OCI-LY1 (cell line): ENCODE results near the gene LPCAT2.

ENCODE experiments used
- H2AFZ ChIP-seq: fragments of 200-600 bp; sonication (generic), shearing (Covaris generic); 2 replicates; pipeline ENCODE4 v1.6.0; 2014; ENCODE audit warnings: antibody characterized with exemption, mild to moderate bottlenecking, low read length
- H3F3A ChIP-seq: fragments of 200-600 bp; sonication (generic), shearing (Covaris generic); 2 replicates; pipeline ENCODE4 v1.6.0; 2014; ENCODE audit warnings: mild to moderate bottlenecking, antibody characterized with exemption, low read length, moderate library complexity; ENCODE audit not compliant: insufficient read depth
- H3K27ac ChIP-seq: fragments of 200-600 bp; sonication (generic); 2 replicates; pipeline ENCODE4 v1.5.1; 2014; ENCODE audit warnings: low read length, mixed run types, mild to moderate bottlenecking, low read depth; ENCODE audit not compliant: poor library complexity, severe bottlenecking
- H3K27me3 ChIP-seq: fragments of 200-600 bp; sonication (generic); 2 replicates; pipeline ENCODE4 v1.6.0; 2014; ENCODE audit warnings: antibody characterized with exemption, mild to moderate bottlenecking, low read length, moderate library complexity; ENCODE audit not compliant: insufficient read depth
- H3K36me3 ChIP-seq: fragments of 200-600 bp; sonication (generic); 2 replicates; pipeline ENCODE4 v1.6.1; 2014; ENCODE audit warnings: mild to moderate bottlenecking, antibody characterized with exemption, low read length, moderate library complexity, mixed read lengths; ENCODE audit not compliant: insufficient read depth
- H3K4me1 ChIP-seq: fragments of 200-600 bp; sonication (generic); 2 replicates; pipeline ENCODE4 v1.5.1; 2014; ENCODE audit warnings: mild to moderate bottlenecking, low read length, moderate library complexity; ENCODE audit not compliant: insufficient read depth, severe bottlenecking
- H3K4me2 ChIP-seq: fragments of 200-600 bp; sonication (generic), shearing (Covaris generic); 2 replicates; pipeline ENCODE4 v1.6.1; 2014; ENCODE audit warnings: low read length
- H3K4me3 ChIP-seq: fragments of 200-600 bp; sonication (generic); 2 replicates; pipeline ENCODE4 v1.5.1; 2014; ENCODE audit warnings: low read length, low read depth, mild to moderate bottlenecking, mixed read lengths; ENCODE audit not compliant: poor library complexity, severe bottlenecking
- H3K79me2 ChIP-seq: fragments of 200-600 bp; shearing (Covaris generic); 2 replicates; pipeline ENCODE4 v1.6.1; 2016; ENCODE audit warnings: mixed run types, low read length, mixed read lengths; ENCODE audit not compliant: insufficient read depth
- H3K9ac ChIP-seq: fragments of 200-600 bp; sonication (generic), shearing (Covaris generic); 2 replicates; pipeline ENCODE4 v1.6.1; 2014; ENCODE audit warnings: mild to moderate bottlenecking, low read length, mixed read lengths
- H3K9me2 ChIP-seq: fragments of 200-600 bp; sonication (generic), shearing (Covaris generic); 2 replicates; pipeline ENCODE4 v1.6.1; 2014; ENCODE audit warnings: low read depth, mild to moderate bottlenecking, low read length, mixed read lengths
- H3K9me3 ChIP-seq: fragments of 200-600 bp; shearing (Covaris generic); 2 replicates; pipeline ENCODE4 v1.6.1; 2014; ENCODE audit warnings: low read length, mixed read lengths
- H4K20me1 ChIP-seq: fragments of 200-600 bp; sonication (generic), shearing (Covaris generic); 2 replicates; pipeline ENCODE4 v1.6.0; 2016; ENCODE audit warnings: mild to moderate bottlenecking, low read length; ENCODE audit not compliant: insufficient read depth
- CTCF ChIP-seq: fragments of 200-600 bp; sonication (generic), shearing (Covaris generic); IDR thresholded peaks from 2 replicates; pipeline ENCODE4 v1.5.1; 2017; ENCODE audit warnings: mild to moderate bottlenecking, antibody characterized with exemption, low read length, moderate library complexity, mixed read lengths
- EZH2 ChIP-seq: fragments of 200-600 bp; sonication (generic), shearing (Covaris generic); IDR thresholded peaks from 2 replicates; pipeline ENCODE4 v1.8.0; 2017; ENCODE audit warnings: borderline replicate concordance, mixed run types, mild to moderate bottlenecking, antibody characterized with exemption, low read length, moderate library complexity, mixed read lengths

Gene LPCAT2

GRCh38 chr16:55563797-55564196 is 54.9 kb downstream of the LPCAT2 start:
- H3K9me3 ChIP-seq = no peaks in the 10 kb centered on the region

DNA sequence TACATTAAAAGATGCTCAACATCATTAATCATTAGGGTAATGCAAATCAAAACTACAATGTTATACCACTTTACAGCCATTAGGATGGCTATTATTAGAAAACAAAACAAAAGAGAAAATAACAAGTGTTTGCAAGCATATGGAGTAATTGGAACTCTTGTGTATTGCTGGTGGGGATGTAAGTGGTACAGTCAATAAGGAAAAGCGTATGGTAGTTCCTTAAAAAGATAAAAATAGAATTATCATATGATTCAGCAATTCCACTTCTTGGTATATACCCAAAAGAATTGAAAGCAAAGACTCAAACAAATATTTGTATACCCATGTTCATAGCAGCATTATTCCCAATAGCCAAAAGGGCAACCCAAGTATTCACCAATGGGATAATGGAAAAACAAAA is 56.2 kb downstream of the LPCAT2 start:
- Histone ChIP-seq H3K9me2 (no peaks in the 10 kb centered on the region), H2AFZ (no peak overlapping the region), H3K79me2 (no peaks in the 10 kb centered on the region), H3F3A (no peaks in the 10 kb centered on the region), H3K4me2 (no peak overlapping the region), H3K27me3 (no peaks in the 10 kb centered on the region), H3K4me1 (no peaks in the 10 kb centered on the region), H3K27ac (no peak overlapping the region), H3K4me3 (no peak overlapping the region), H3K9ac (no peak overlapping the region), H3K36me3 (no peaks in the 10 kb centered on the region), H3K9me3 (no peaks in the 10 kb centered on the region), H4K20me1 (no peaks in the 10 kb centered on the region)
- TF ChIP-seq EZH2 (no peak), CTCF (no peak)

More at GRCh38 chr16:55563797-55564196, 54.9 kb downstream of the LPCAT2 start:
- no peak overlapping the region for H3K4me3 ChIP-seq
- no peak overlapping the region for H3K9ac ChIP-seq
- H3K9me2 ChIP-seq = no peaks in the 10 kb centered on the region
- TF ChIP-seq EZH2 (no peak), CTCF (no peak)
- H3K4me1 ChIP-seq = no peaks in the 10 kb centered on the region
- no peaks in the 10 kb centered on the region for H4K20me1 ChIP-seq
- H2AFZ ChIP-seq = no peak overlapping the region
- no peaks in the 10 kb centered on the region for H3K79me2 ChIP-seq
- no peak overlapping the region for H3K4me2 ChIP-seq
- H3F3A ChIP-seq = no peaks in the 10 kb centered on the region
- no peaks in the 10 kb centered on the region for H3K27me3 ChIP-seq
- no peak overlapping the region for H3K27ac ChIP-seq
- H3K36me3 ChIP-seq = no peaks in the 10 kb centered on the region

- Histone ChIP-seq H3K27ac (no peak within 1 kb of the TSS), H3K27me3 (no peaks in the 10 kb centered on the region), H3K9me2 (no peaks in the 10 kb centered on the region), H2AFZ (no peak within 1 kb of the TSS), H3K4me3 (no peak within 1 kb of the TSS), H3K79me2 (no peaks in the 10 kb centered on the region), H3K9me3 (no peaks in the 10 kb centered on the region), H3K4me2 (no peak within 1 kb of the TSS), H3K36me3 (no peaks in the 10 kb centered on the region), H3K9ac (no peak within 1 kb of the TSS), H4K20me1 (no peaks in the 10 kb centered on the region), H3F3A (no peaks in the 10 kb centered on the region), H3K4me1 (no peaks in the 10 kb centered on the region)
- TF ChIP-seq EZH2 = no peak
- TF ChIP-seq CTCF = no peak
Measured at GRCh38 chr16:55566432-55567175, 57.7 kb downstream of the LPCAT2 start, which contains the start of gene CAPNS2. Gene CAPNS2, plus strand, starts transcription at chr16:55566684. Its CDS starts 73 bp downstream, at chr16:55566757.
